K562 (cell line): ENCODE data around the gene KMT2D. TPM values are rescaled to one million over a fixed set of nuclear protein-coding genes. Genes with fewer than 3 reads are reported as not detected.

ENCODE experiments used
- ATAC-seq: fragments of 200-7000 bp; cut with Tn5 transposase; 3 replicates; pipeline ENCODE4 v1.9.1; 2020; ENCODE audit warnings: moderate library complexity
- BruUV-seq: library from RNA; stranded (reverse); fragments of 400-500 nt; replicated peaks from 2 replicates; lab custom pipeline; 2021; lab: Mats Ljungman, UMichigan
- CTCF ChIA-PET: fragments of 300-600 bp; formaldehyde crosslinking; extraction: SDS; loops from one replicate; lab custom pipeline; 2021; ENCODE audit warnings: low intra/inter-chr PET ratio; lab: Yijun Ruan, JAX
- POLR2A ChIA-PET: fragments of 300-600, 350-650 bp; sonication (Branson Sonifier 250); formaldehyde crosslinking; extraction: SDS; loops from one replicate; lab custom pipeline; 2021; ENCODE audit warnings: antibody characterized with exemption, inconsistent platforms; lab: Yijun Ruan, JAX
- DNase-seq, 4 experiments: peaks; one replicate each; pipeline versions ENCODE4 v3.0.0 to v3.0.0-alpha.2; 2011 to 2018; ENCODE audit warnings: low spot score in 3 of 4, mixed read lengths in 3 of 4; ENCODE audit errors: extremely low read depth in 1 of 4
- FAIRE-seq: peaks from 2 replicates; lab custom pipeline; 2011; peaks lifted over from hg19 to GRCh38; lab: Jason Lieb, UNC
- H2AFZ ChIP-seq: 2 replicates; pipeline ENCODE4 v1.6.0; 2011; ENCODE audit warnings: low read depth, low read length, control low read depth, inconsistent platforms
- H3K27ac ChIP-seq: fragments of 200-600 bp; 3 replicates; pipeline ENCODE4 v1.8.0; 2011; ENCODE audit warnings: low read depth, mild to moderate bottlenecking, control low read depth, inconsistent platforms, low read length, moderate library complexity, mixed read lengths; ENCODE audit errors: extremely low read depth
- H3K27me3 ChIP-seq, 2 experiments: fragments of 300-600 bp in 1 of 2; 2 replicates in 1 of 2; 3 replicates in 1 of 2; pipeline versions ENCODE4 v1.6.0 to v1.8.0; 2011; ENCODE audit warnings: inconsistent platforms in 2 of 2, low read length in 2 of 2, mild to moderate bottlenecking in 1 of 2, mixed read lengths in 1 of 2, moderate library complexity in 1 of 2; ENCODE audit not compliant: control insufficient read depth in 2 of 2, insufficient read depth in 2 of 2
- H3K36me3 ChIP-seq: fragments of 300-600 bp; 3 replicates; pipeline ENCODE4 v1.8.0; 2011; ENCODE audit warnings: mild to moderate bottlenecking, low read length, inconsistent platforms; ENCODE audit not compliant: control insufficient read depth, insufficient read depth
- H3K4me1 ChIP-seq, 2 experiments: fragments of 200-600 bp in 1 of 2; replicated peaks in 1 of 2; 2 replicates in 1 of 2; 3 replicates in 1 of 2; pipeline versions ENCODE4 v1.5.1 to v1.8.0; 2011; ENCODE audit warnings: inconsistent platforms in 2 of 2, low read length in 2 of 2, mild to moderate bottlenecking in 1 of 2, mixed read lengths in 1 of 2, moderate library complexity in 1 of 2; ENCODE audit not compliant: control insufficient read depth in 2 of 2, insufficient read depth in 2 of 2
- H3K4me2 ChIP-seq: 2 replicates; pipeline ENCODE4 v1.6.1; 2011; ENCODE audit warnings: low read length, control low read depth, inconsistent platforms, mixed read lengths; ENCODE audit not compliant: insufficient read depth
- H3K4me3 ChIP-seq: fragments of 200-600 bp; sonication (generic), shearing (Covaris generic); 2 replicates; pipeline ENCODE4 v1.5.1; 2016; ENCODE audit warnings: control low read depth, inconsistent platforms
- H3K79me2 ChIP-seq: fragments of 200-600 bp; 3 replicates; pipeline ENCODE4 v1.8.0; 2011; ENCODE audit warnings: low read length, inconsistent platforms; ENCODE audit not compliant: control insufficient read depth, insufficient read depth
- H3K9ac ChIP-seq, 2 experiments: 2 replicates each; pipeline versions ENCODE4 v1.6.0 to v1.6.1; 2011; ENCODE audit warnings: low read depth in 2 of 2, low read length in 2 of 2, control low read depth in 1 of 2, inconsistent platforms in 1 of 2, mild to moderate bottlenecking in 1 of 2, mixed read lengths in 1 of 2; ENCODE audit not compliant: insufficient read depth in 1 of 2
- H3K9me1 ChIP-seq: one replicate; pipeline ENCODE4 v1.6.0; 2011; ENCODE audit warnings: inconsistent platforms, mild to moderate bottlenecking, low read length, moderate library complexity; ENCODE audit not compliant: control insufficient read depth, insufficient read depth
- H3K9me3 ChIP-seq: replicated peaks from 2 replicates; pipeline ENCODE4 v1.5.1; 2011; ENCODE audit warnings: low read depth, low read length, inconsistent platforms; ENCODE audit not compliant: control insufficient read depth, insufficient read depth
- H4K20me1 ChIP-seq: replicated peaks from 2 replicates; pipeline ENCODE4 v1.6.1; 2011; ENCODE audit warnings: low read length, inconsistent platforms, mixed read lengths; ENCODE audit not compliant: control insufficient read depth, insufficient read depth
- CSDE1 ChIP-seq, 2 experiments: fragments of 450-650 bp; IDR thresholded peaks; 2 replicates each; pipeline ENCODE4 v1.6.1; 2016; ENCODE audit warnings: mild to moderate bottlenecking in 1 of 2
- GATAD2A ChIP-seq: fragments of 450-650 bp; IDR thresholded peaks from 2 replicates; pipeline ENCODE4 v1.6.1; 2017
- ILK ChIP-seq: fragments of 450-650 bp; IDR thresholded peaks from 2 replicates; pipeline ENCODE4 v1.6.1; 2016; ENCODE audit warnings: missing genetic modification characterization, low read depth, mild to moderate bottlenecking, missing compliant biosample characterization, moderate library complexity, borderline replicate concordance
- KDM1A ChIP-seq, 2 experiments: fragments of 450-650 bp; IDR thresholded peaks; 2 replicates each; pipeline ENCODE4 v1.6.1; 2016; ENCODE audit warnings: mild to moderate bottlenecking in 2 of 2
- MEF2A ChIP-seq: IDR thresholded peaks from 2 replicates; pipeline ENCODE4 v1.6.1; 2011; ENCODE audit warnings: low read depth, mild to moderate bottlenecking, low read length, moderate library complexity; ENCODE audit not compliant: control insufficient read depth
- NR2C2 ChIP-seq, 2 experiments: fragments of 200-800 bp in 1 of 2; sonication (Bioruptor generic) in 1 of 2; sonication (generic) in 1 of 2; formaldehyde crosslinking in 1 of 2; IDR thresholded peaks; 2 replicates each; pipeline versions ENCODE4 v1.6.1 to v1.8.0; 2016 to 2022; ENCODE audit warnings: mild to moderate bottlenecking in 1 of 2, missing compliant biosample characterization in 1 of 2, missing genetic modification characterization in 1 of 2, missing genetic modification reagents in 1 of 2
- RFX1 ChIP-seq: fragments of 450-650 bp; IDR thresholded peaks from 2 replicates; pipeline ENCODE4 v1.6.1; 2016; ENCODE audit warnings: mild to moderate bottlenecking, moderate library complexity
- TEAD2 ChIP-seq: fragments of 450-650 bp; IDR thresholded peaks from 2 replicates; pipeline ENCODE4 v1.6.1; 2016; ENCODE audit warnings: missing genetic modification characterization, control low read depth, missing compliant biosample characterization
- XRCC5 ChIP-seq: fragments of 200-400 bp; formaldehyde crosslinking; IDR thresholded peaks from 2 replicates; pipeline ENCODE4 v1.6.1; 2017; ENCODE audit warnings: low read depth, mild to moderate bottlenecking, low read length
- ZNF444 ChIP-seq: fragments of 250-450 bp; sonication (Bioruptor Pico); IDR thresholded peaks from 2 replicates; pipeline ENCODE4 v1.4.0; 2020; ENCODE audit warnings: mild to moderate bottlenecking, moderate library complexity
- ZNF589 ChIP-seq: fragments of 200-800 bp; sonication (Bioruptor generic); IDR thresholded peaks from 2 replicates; pipeline ENCODE4 v1.6.1; 2016; ENCODE audit warnings: low read depth, missing genetic modification characterization, missing compliant biosample characterization
- WGBS: fragments of 100-300 bp; shearing (Covaris generic); methylation state at CpG from one replicate; pipeline ENCODE4 v1.1.6; 2016; ENCODE audit warnings: low coverage, mixed read lengths; ENCODE audit not compliant: insufficient coverage; ENCODE audit errors: missing lambda C conversion rate; 5-methylcytosine and 5-hydroxymethylcytosine counted together
- in situ Hi-C: fragments of 300-500 bp; cut with MboI; formaldehyde crosslinking; loops from 4 replicates; pipeline ENCODE4 v1.15.0; 2018; ENCODE audit warnings: inconsistent platforms, mixed read lengths
- intact Hi-C: fragments of 100-400 bp; cut with micrococcal nuclease; formaldehyde crosslinking; loops from 2 replicates; pipeline ENCODE4 v1.14.2; 2022
- polyA plus RNA-seq, 8 experiments: library from polyadenylated mRNA; depleted of rRNA in 4 of 8; stranded (reverse) in 5 of 8; unstranded in 3 of 8; fragments of >200 nt; fragmentation: Nextera tagmentation in 2 of 8; fragmentation: Illumina TruSeq in 1 of 8; extraction: Ambion mirVana in 2 of 8; extraction: Trizol in 1 of 8; gene quantifications; 2 replicates each; pipeline versions ENCODE4 v1.2.1 to v1.2.3, GENCODE V29; 2011 to 2014; ENCODE audit warnings: inconsistent platforms in 1 of 8, missing spikeins in 1 of 8
- total RNA-seq, 7 experiments: library from RNA; depleted of rRNA in 6 of 7; stranded (reverse); fragments of >200 nt in 6 of 7; fragmentation: Illumina TruSeq in 2 of 7; extraction: Trizol in 2 of 7; gene quantifications; 2 replicates each; pipeline versions ENCODE4 v1.2.1 to v1.2.3, GENCODE V29; 2011 to 2021; ENCODE audit warnings: low replicate concordance in 1 of 7
- TF ChIP-seq, protein P1 (sequence below): sonication (generic); formaldehyde crosslinking; IDR thresholded peaks from 2 replicates; pipeline ENCODE4 v1.8.1; 2022; ENCODE audit warnings: missing genetic modification reagents
- TF ChIP-seq, protein P2 (sequence below): fragments of 250-450 bp; sonication (Bioruptor Pico); IDR thresholded peaks from 2 replicates; pipeline ENCODE4 v1.5.0; 2021

Gene KMT2D
- total and polyA plus RNA-seq, 9 of the 15 experiments (the other 6 are each of a cell fraction or from before 2014, with no cell fraction given): 0.22 to 93.7 (median 13.7) TPM

DNA sequence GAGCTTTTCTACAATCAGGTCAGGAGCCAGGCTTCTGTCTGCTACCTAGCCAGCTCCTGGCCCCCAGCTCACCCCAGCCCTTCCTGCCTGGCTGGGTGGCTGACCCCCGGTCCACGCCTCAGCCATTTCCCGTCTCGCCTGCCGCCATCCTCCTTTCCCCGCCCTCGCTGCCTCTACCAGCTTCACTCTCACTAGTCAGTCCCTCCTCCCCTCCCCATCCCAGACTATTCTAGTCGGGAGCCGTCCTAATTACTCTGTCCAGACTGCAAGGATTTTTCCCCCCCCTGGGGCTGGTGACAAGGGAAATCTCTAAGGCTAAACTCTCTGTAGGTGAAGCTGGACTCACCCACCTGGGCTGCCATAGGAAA lies 33.2 kb upstream of the KMT2D start (continued):
- no peak for TF ChIP-seq CSDE1 (IDR thresholded peaks at IDR 0.05)
- TF ChIP-seq, protein P1, sequence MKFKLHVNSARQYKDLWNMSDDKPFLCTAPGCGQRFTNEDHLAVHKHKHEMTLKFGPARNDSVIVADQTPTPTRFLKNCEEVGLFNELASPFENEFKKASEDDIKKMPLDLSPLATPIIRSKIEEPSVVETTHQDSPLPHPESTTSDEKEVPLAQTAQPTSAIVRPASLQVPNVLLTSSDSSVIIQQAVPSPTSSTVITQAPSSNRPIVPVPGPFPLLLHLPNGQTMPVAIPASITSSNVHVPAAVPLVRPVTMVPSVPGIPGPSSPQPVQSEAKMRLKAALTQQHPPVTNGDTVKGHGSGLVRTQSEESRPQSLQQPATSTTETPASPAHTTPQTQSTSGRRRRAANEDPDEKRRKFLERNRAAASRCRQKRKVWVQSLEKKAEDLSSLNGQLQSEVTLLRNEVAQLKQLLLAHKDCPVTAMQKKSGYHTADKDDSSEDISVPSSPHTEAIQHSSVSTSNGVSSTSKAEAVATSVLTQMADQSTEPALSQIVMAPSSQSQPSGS (CRISPR knock-in tag): no peak
- TF ChIP-seq RFX1: no peak
- TF ChIP-seq, protein P2, sequence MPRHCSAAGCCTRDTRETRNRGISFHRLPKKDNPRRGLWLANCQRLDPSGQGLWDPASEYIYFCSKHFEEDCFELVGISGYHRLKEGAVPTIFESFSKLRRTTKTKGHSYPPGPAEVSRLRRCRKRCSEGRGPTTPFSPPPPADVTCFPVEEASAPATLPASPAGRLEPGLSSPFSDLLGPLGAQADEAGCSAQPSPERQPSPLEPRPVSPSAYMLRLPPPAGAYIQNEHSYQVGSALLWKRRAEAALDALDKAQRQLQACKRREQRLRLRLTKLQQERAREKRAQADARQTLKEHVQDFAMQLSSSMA (CRISPR knock-in tag): no peak
- TF ChIP-seq XRCC5: no peak

GRCh38 chr12:49092816-49093406 lies 32.3 kb upstream of the KMT2D start:
- Histone ChIP-seq H3K9me1 (peaks cover 4% of the 10 kb centered on the region), H3K4me3 (peak overlapping the region; percentile 26), H3K9me3 (no peaks in the 10 kb centered on the region), H3K4me2 (peak overlapping the region; percentile 81), H2AFZ (peak overlapping the region; percentile 92), H4K20me1 (no peaks in the 10 kb centered on the region), H3K79me2 (peaks cover 12% of the 10 kb centered on the region; the same call in 1 of the 3 replicates), H3K27ac (peak overlapping the region; percentile 91), H3K9ac (peak overlapping the region; percentile 65 to 85), H3K27me3 (no peaks in the 10 kb centered on the region), H3K36me3 (peaks cover 14% of the 10 kb centered on the region; the same call in 1 of the 3 replicates), H3K4me1 (peaks cover 69 to 72% of the 10 kb centered on the region in 2 experiments)
- intact Hi-C loops: loop anchor here (1.0 kb wide), 1 partner anchor 94 kb away; the partner anchor contains the start of gene DDN
- FAIRE-seq: peak; percentile 48
- 0 out of 2 replicates have a peak, but pooled peaks have one; percentile 57 for TF ChIP-seq ZNF444
- no peak for TF ChIP-seq NR2C2 (CRISPR knock-in tag; IDR thresholded peaks at IDR 0.05)
- TF ChIP-seq NR2C2 (tag; IDR thresholded peaks at IDR 0.05): 0 out of 2 replicates have a peak, but pooled peaks have one; percentile 1
- 0 out of 2 replicates have a peak, but pooled peaks have one; percentile 38 for TF ChIP-seq GATAD2A
- no peak for TF ChIP-seq ILK (tag)
- TF ChIP-seq ZNF589: 0 out of 2 replicates have a peak, but pooled peaks have one; percentile 7
- no peak for TF ChIP-seq TEAD2 (tag)
- TF ChIP-seq KDM1A (IDR thresholded peaks at IDR 0.05): 0 out of 4 replicates have a peak, but pooled peaks of 1 of the 2 experiments have one; percentile 8
- no peak for TF ChIP-seq MEF2A
- no peak for ATAC-seq
- peak in 2 of 4 experiments; percentile 18 to 35 for DNase-seq
- POLR2A ChIA-PET: interaction anchor here (0.5 to 6.6 kb wide), 21 partner anchors 7 to 230 kb away, joined by 3 to 103 read pairs (median 4); partner anchors contain the start of genes LMBR1L, PRKAG1, PRPH and RHEBL1
- in situ Hi-C loops: no loop called here
- 26% methylated on average over 4 of the region's 4 CpGs for WGBS
- CTCF ChIA-PET: interaction anchor here (0.7 to 1.8 kb wide), 7 partner anchors 28 to 141 kb away, joined by 3 to 15 read pairs (median 3); no protein-coding TSS in a partner anchor
- BruUV-seq: TSS peak; percentile 49
